SH-SY5Y (cell line): ENCODE data around the gene NDUFC2.

Experiments
- GATA2 ChIP-seq: IDR thresholded peaks from 2 replicates; pipeline ENCODE4 v1.6.1; 2011; ENCODE audit warnings: mild to moderate bottlenecking, low read depth, low read length
- GATA3 ChIP-seq: IDR thresholded peaks from 2 replicates; pipeline ENCODE4 v1.6.1; 2011; ENCODE audit warnings: low read depth, mild to moderate bottlenecking, low read length, moderate library complexity

DNA sequence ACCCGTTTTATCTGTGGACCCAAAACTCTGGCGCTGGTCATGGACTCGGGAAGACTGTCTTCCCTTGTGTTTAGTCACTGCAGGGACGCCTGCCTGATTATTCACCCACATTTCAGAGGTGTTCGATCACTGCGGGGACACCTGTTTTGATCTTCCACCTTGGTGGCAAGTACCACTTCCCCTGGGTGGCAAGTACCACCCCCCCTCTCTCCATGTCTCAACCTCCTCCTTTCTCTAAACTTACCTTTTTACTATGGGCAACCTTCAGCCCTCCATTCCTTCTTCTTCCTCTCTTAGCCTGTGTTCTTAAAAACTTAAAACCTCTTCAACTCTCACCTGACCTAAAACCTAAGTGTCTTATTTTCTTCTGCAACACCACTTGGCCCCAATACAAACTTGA, 1.9 kb upstream of the NDUFC2 start:
- TF ChIP-seq GATA2 (no peak), GATA3 (no peak)
